ENCODE data around the gene ASB16. TPM values are rescaled to one million over a fixed set of nuclear protein-coding genes. Genes with fewer than 3 reads are reported as not detected.
"Not testable (repeated sequence)": the region's sequence is repeated elsewhere in the genome, so short reads cannot be mapped to it uniquely, and the experiment has no call there.

The ASB16 gene
- total RNA-seq, 2 donors from 2014 or later, result 0.19 to 1.5 TPM

DNA sequence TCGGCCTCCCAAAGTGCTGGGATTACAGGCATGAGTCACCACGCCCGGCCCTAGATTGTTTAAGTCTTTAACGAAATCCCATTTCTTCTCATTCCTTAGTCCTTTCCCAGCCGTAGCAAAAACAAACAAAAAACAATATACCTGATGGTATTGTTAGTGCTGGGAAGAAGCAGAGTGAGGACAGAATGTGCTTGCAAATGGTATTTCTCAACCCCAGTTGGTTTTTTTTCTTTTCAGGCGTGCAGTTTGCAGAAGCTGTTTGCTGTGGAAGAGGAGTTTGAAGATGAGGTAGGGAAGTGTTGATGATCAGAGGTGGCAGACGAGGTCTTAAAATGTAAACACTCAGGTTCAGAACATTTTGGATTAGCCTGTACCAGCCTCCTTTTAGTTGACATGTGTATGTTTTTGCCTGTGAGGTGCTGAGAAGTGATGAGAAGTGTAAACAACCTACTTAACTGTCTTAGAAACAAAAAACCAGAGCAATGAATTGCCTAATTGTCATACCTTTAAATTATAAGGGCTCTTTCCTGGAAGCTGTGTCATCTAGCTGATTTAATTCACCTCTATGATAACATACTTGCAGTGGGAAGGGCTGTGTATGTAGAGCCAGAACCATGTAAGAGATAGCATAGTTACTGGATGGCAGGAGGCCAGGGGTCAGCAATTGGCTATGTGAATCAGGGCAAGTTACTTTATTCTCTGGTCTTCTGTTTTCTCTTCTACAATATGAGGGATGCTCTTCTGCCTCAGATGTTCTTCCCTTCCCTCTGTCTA, 25.4 kb upstream of the ASB16 start:
- DNase-seq (ENCODE audit: low spot score), result no peak
- intact Hi-C loops (cut with DNase I), result no loop called here

GRCh38 chr17:44146375-44147346, 23.8 kb upstream of the ASB16 start:
- intact Hi-C loops (cut with DNase I), result no loop called here
- DNase-seq (ENCODE audit: low spot score), result no peak

DNA sequence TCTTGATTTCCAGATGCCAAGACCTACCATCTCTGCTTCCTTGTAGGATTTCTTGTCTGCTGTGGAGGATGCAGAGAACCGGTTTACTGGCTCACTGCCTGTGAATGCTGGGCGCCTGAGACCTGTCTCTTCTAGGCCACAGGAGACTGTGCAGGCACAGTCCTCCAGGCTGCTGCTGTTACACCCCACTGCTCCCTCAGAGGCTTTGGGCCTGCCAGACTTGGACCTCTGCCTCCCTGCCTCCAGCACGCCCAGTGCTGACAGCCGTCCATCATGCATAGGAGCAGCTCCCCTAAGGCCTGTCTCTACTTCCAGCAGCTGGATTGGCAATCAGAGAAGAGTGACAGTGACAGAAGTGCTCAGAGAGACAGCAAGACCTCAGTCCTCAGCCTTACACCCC, 22.7 kb upstream of the ASB16 start:
- no peak for DNase-seq (ENCODE audit: low spot score)
- intact Hi-C loops (cut with DNase I), result no loop called here

- intact Hi-C loops (cut with DNase I); DNase-seq (ENCODE audit: low spot score): not testable (repeated sequence)
These were observed 21.4 kb upstream of the ASB16 start for GRCh38 chr17:44149066-44149465.

DNA sequence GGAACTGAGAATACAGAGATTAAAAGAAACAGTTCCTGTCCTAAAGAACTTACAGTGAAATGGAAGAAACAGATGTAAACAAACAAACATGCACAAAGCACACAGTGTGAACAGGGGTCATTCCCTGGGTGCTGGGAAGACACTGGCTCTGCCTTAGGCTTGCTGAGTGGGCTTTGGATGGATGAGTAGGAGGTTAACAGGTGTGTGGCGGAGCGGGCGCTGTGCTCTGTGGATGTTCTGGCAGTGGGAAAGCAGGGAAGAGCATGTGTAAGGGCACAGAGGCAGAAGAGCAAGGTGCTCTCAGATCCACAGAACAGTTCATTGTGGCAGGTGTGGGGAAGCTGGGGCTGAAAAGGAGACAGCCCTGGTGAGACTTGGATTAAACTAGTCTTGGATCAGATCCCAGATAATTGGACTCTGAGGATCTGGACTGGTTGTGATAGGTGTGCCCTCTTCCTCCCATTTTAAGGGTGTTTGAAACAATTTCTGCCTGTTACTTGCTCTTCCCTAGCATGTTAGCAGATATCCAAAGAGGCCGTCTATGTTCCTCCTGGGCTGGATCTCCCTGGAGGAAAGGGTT, 20.7 kb upstream of the ASB16 start:
- intact Hi-C loops (cut with DNase I), result no loop called here
- no peak for DNase-seq (ENCODE audit: low spot score)

- intact Hi-C loops (cut with DNase I), result no loop called here
These were observed 17.6 kb upstream of the ASB16 start for GRCh38 chr17:44152875-44153274.

GRCh38 chr17:44155488-44155887, 15.0 kb upstream of the ASB16 start:
- intact Hi-C loops (cut with DNase I), result no loop called here

More at GRCh38 chr17:44152875-44153274, 17.6 kb upstream of the ASB16 start:
- no peak for DNase-seq (ENCODE audit: low spot score)

GRCh38 chr17:44159519-44160210, 10.8 kb upstream of the ASB16 start:
- intact Hi-C loops (cut with DNase I), result loop anchor here in 1 of 2 donors (10.0 kb wide), 1 partner anchor 215 kb away; the partner anchor contains the start of gene PPY
- DNase-seq (ENCODE audit: low spot score), result no peak

More at GRCh38 chr17:44155488-44155887, 15.0 kb upstream of the ASB16 start:
- DNase-seq (ENCODE audit: low spot score), result no peak

DNA sequence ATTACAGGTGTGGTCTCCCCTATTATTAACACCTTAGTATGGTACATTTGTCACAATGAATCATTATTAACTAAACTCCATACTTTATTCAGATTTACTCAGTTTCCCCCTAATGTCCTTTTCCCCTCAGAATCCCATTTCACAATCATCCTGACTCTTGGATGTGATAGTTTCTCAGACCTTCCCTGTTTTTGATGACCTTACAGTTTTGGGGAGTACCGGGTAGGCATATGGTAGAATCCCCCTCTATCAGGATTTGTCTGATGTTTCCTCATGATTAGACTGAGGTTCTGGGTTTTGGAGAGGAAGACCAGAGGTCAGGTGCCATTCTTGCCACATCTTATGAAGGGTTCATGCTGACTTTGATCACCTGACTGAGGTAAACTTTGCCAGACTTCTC, 6.0 kb upstream of the ASB16 start:
- no peak for DNase-seq (ENCODE audit: low spot score)
- intact Hi-C loops (cut with DNase I), result loop anchor here in 1 of 2 donors (10.0 kb wide), 1 partner anchor 220 kb away; the partner anchor contains the start of gene PPY

- intact Hi-C loops (cut with DNase I), result loop anchor here in 1 of 2 donors (10.0 kb wide), 1 partner anchor 223 kb away; the partner anchor contains the start of gene PPY
- no peak for DNase-seq (ENCODE audit: low spot score)
These were observed 3.2 kb upstream of the ASB16 start for GRCh38 chr17:44167181-44167861.

DNA sequence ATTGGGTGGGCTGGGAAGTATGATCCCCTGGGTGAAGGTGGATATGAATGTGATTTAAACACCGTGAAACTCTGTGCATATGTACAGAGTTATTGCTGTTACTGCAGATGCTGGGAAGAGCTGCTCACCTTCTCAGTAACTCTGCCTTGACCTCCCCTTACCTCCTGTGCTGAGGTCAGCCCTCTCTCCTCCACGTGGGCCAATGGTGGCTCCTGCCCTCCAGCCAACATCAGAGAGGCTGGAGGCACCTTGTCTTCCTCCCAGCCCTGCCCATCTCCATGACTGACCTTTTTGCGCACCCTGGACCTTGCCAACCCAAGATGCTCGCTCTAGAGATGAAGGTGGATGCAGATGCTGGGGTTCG, 387 bp upstream of the ASB16 start:
- intact Hi-C loops (cut with DNase I), result no loop called here
- DNase-seq (ENCODE audit: low spot score), result no peak

DNA sequence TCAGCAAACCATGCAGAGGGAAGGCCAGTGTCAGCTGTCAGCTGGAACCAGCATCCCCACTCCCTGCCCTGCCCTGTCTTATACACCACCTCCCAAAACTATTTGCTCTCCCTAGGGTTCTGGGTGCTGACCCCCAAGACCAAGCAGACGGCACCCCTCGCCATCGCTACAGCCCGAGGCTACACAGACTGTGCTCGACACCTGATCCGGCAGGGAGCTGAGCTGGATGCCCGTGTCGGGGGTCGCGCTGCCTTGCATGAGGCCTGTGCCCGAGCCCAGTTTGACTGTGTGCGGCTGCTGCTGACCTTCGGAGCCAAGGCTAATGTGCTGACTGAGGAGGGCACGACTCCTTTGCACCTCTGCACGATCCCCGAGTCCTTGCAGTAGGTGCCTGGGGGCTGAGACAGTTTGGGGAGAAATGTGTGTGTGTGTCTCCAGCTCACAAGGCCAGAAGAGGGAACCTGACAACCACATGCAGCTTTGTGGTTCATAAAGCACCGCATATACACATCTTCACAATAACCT, 1.5 kb downstream of the ASB16 start:
- DNase-seq (ENCODE audit: low spot score), result no peak
- intact Hi-C loops (cut with DNase I), result loop anchor here in 1 of 2 donors (2.0 kb wide), 1 partner anchor 29 kb away; no protein-coding TSS in a partner anchor

DNA sequence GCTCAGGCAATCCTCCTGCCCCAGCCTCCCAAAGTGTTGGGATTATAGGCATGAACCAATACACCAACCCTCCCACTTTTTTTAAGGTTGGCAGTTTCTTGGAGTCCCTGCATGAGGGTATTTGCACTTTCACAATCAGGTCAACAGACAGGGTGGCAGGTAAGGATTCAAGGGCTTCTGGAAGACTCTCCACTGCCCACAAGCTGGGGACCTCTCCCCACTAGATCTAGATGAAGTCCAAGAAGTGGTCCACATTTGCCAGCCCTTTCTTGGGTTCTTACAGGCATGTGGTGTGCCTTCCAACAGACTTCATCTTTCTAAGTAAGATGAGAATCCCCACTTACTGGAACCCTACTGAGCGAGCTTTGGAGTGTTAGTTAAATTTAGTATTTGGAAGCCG, 3.9 kb downstream of the ASB16 start:
- DNase-seq (ENCODE audit: low spot score), result no peak
- intact Hi-C loops (cut with DNase I), result no loop called here

- no peak for DNase-seq (ENCODE audit: low spot score)
- intact Hi-C loops (cut with DNase I), result no loop called here
These were observed 5.8 kb downstream of the ASB16 start for GRCh38 chr17:44176257-44176656.

DNA sequence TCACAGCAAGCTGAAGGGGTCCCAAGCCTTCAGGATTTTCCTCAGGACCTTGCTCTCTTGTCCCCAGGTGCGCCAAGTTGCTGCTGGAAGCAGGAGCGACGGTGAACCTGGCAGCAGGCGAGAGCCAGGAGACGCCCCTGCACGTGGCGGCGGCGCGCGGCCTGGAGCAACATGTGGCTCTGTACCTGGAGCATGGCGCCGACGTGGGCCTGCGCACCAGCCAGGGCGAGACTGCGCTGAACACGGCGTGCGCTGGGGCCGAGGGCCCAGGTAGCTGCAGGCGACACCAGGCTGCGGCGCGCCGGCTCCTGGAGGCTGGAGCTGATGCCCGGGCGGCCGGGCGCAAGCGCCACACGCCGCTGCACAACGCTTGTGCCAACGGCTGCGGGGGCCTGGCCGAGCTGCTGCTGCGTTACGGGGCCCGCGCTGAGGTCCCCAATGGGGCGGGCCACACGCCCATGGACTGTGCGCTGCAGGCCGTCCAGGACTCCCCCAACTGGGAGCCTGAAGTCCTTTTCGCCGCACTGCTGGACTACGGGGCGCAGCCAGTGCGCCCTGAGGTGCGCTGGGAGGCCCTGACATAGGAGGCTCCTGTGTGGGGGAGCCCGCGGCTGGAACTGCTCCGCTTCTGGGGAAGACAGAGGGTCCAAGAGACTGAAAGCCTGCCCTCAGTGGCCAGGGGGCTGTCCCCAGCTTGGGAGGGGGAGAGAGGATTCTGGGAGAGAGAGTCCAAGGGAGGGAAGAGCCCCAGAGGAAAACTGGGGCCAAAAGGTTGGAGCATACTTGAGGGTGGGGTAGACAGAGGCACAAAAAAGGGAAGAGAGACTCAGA, 6.4 kb downstream of the ASB16 start:
- intact Hi-C loops (cut with DNase I), result no loop called here
- no peak for DNase-seq (ENCODE audit: low spot score)

DNA sequence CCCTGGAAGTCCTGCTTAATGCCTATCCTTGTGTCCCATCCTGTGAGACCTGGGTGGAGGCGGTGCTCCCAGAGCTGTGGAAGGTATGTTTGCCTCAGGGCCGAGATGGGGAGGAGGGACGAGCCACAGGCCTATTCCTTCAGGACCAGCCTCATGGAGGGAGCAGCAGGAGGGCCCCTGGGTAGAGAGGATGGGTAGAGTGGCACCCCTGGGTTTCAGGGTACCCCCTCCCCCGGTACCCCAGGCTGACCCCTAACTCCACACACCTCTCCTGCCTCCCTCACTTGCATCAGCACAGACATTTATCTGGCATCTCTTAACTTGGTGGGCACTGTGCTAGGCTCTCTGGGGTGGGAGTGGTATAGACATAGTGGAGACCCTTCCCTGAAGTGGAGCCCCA, 7.1 kb downstream of the ASB16 start:
- intact Hi-C loops (cut with DNase I), result no loop called here
- DNase-seq (ENCODE audit: low spot score), result no peak

DNA sequence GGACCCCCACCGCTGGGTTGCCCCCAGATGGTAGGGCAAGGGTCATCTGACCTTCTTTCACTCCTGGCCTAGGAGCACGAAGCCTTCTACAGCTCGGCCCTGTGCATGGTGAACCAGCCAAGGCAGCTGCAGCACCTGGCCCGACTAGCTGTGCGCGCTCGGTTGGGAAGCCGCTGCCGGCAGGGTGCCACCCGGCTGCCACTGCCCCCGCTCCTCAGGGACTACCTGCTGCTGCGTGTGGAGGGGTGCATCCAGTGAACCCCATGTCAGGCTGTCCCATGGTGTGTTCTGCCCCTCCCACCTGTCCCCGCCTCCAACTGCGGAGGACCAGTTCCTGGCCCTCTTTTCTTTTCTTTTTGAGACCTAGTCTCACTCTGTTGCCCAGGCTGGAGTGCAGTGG, 7.6 kb downstream of the ASB16 start:
- intact Hi-C loops (cut with DNase I), result no loop called here
- DNase-seq (ENCODE audit: low spot score), result no peak
